Esophagus (tissue), 2 donors: ENCODE results near the gene IFRD2. TPM values are rescaled to one million over a fixed set of nuclear protein-coding genes. Genes with fewer than 3 reads are reported as not detected.
"Not testable (repeated sequence)": the region's sequence is repeated elsewhere in the genome, so short reads cannot be mapped to it uniquely, and the experiment has no call there.

ENCODE experiments used
- H3K27ac ChIP-seq, 2 donors: one replicate each; pipeline ENCODE4 v1.5.1; 2013; ENCODE audit warnings: low read depth in 2 of 2, mild to moderate bottlenecking in 2 of 2, inconsistent platforms in 1 of 2, low read length in 1 of 2, moderate library complexity in 1 of 2
- H3K27me3 ChIP-seq, 2 donors: one replicate each; pipeline ENCODE4 v1.6.1; 2013; ENCODE audit warnings: low read length in 2 of 2, control low read depth in 1 of 2, mild to moderate bottlenecking in 1 of 2; ENCODE audit not compliant: insufficient read depth in 2 of 2, control insufficient read depth in 1 of 2
- H3K36me3 ChIP-seq, 2 donors: one replicate each; pipeline ENCODE4 v1.6.1; 2013; ENCODE audit warnings: low read length in 1 of 2; ENCODE audit not compliant: control insufficient read depth in 2 of 2, insufficient read depth in 2 of 2
- H3K4me1 ChIP-seq, 2 donors: one replicate each; pipeline ENCODE4 v1.6.1; 2013; ENCODE audit warnings: low read length in 1 of 2; ENCODE audit not compliant: control insufficient read depth in 2 of 2, insufficient read depth in 2 of 2
- H3K4me3 ChIP-seq, 2 donors: one replicate each; pipeline ENCODE4 v1.5.1; 2013; ENCODE audit warnings: low read length in 2 of 2, mild to moderate bottlenecking in 2 of 2, low read depth in 1 of 2, moderate library complexity in 1 of 2
- H3K9me3 ChIP-seq, 2 donors: one replicate each; pipeline ENCODE4 v1.6.1; 2013; ENCODE audit warnings: mild to moderate bottlenecking in 2 of 2, low read depth in 1 of 2, low read length in 1 of 2, moderate library complexity in 1 of 2; ENCODE audit not compliant: control insufficient read depth in 2 of 2, insufficient read depth in 1 of 2
- WGBS, 2 donors: extraction: QIAGEN DNeasy Blood & Tissue Kit; methylation state at CpG; one replicate each; pipeline ENCODE4 v1.1.7; 2013; 5-methylcytosine and 5-hydroxymethylcytosine counted together
- polyA plus RNA-seq, 2 donors: library from polyadenylated mRNA; stranded (reverse); fragments of 200-250 nt; gene quantifications; one replicate each; pipeline ENCODE4 v1.2.3, GENCODE V29; 2013
- donor health status: healthy with polysubstance abuse.
- donor health status: Bipolar disorder and iron deficiency.

The IFRD2 gene
- polyA plus RNA-seq, 2 donors, result 65.6 to 69.5 TPM

GRCh38 chr3:50275141-50275995 is 16.9 kb downstream of the IFRD2 start:
- H3K4me1 ChIP-seq, result peaks cover 0 to 10% of the 10 kb centered on the region in 2 donors
- no peak overlapping the region for H3K4me3 ChIP-seq
- no peaks in the 10 kb centered on the region for H3K27me3 ChIP-seq
- WGBS, 2 donors, result 61% methylated on average over 50 to 65 of the region's 65 CpGs
- H3K27ac ChIP-seq, result no peak overlapping the region
- no peaks in the 10 kb centered on the region for H3K9me3 ChIP-seq
- peaks cover 0 to 3% of the 10 kb centered on the region in 2 donors for H3K36me3 ChIP-seq

DNA sequence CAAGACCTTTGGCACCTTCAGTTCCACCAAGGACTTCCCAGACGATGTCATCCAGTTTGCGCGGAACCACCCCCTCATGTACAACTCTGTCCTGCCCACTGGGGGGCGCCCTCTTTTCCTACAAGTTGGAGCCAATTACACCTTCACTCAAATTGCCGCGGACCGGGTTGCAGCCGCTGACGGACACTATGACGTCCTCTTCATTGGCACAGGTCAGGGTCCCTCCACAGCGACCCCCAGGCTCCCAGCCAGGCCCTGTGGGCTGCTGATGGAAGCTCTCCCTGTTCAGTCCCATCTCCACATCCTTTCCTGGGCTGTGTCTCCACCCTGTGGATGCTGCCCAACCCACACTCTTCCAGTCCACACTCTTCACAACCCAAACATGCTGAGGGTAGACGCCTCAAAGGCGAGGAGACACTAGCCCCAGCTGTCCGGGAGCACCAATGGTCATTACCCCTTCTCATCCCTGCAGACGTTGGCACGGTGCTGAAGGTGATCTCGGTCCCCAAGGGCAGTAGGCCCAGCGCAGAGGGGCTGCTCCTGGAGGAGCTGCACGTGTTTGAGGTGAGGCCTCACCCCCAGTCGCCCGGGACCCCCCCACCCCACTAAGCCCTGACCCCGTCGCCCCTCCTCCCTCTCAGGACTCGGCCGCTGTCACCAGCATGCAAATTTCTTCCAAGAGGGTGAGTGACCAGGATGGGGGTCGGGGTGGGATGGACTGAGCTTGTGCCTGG is 17.7 kb downstream of the IFRD2 start:
- Histone ChIP-seq H3K4me1 (peaks cover 4 to 14% of the 10 kb centered on the region in 2 donors), H3K4me3 (no peak overlapping the region), H3K9me3 (no peaks in the 10 kb centered on the region), H3K27ac (no peak overlapping the region), H3K27me3 (no peaks in the 10 kb centered on the region), H3K36me3 (peaks cover 0 to 3% of the 10 kb centered on the region in 2 donors)
- 36 to 38% methylated on average over 25 to 26 of the region's 26 CpGs for WGBS, 2 donors

DNA sequence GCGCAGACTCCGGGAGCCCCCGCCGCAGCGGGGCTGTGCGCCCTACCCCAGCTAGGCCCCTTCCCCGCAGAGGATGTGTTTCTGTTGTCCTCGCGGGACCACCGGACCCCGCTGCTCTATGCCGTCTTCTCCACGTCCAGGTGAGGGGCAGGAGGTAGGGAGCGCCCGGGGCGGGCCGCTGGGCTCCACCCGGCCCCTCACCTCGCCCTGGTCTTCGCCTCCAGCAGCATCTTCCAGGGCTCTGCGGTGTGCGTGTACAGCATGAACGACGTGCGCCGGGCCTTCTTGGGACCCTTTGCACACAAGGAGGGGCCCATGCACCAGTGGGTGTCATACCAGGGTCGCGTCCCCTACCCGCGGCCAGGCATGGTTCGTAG is 18.6 kb downstream of the IFRD2 start:
- no peak overlapping the region for H3K4me3 ChIP-seq
- peaks cover 9 to 22% of the 10 kb centered on the region in 2 donors for H3K4me1 ChIP-seq
- H3K27ac ChIP-seq, result no peak overlapping the region
- H3K27me3 ChIP-seq, result no peaks in the 10 kb centered on the region
- no peaks in the 10 kb centered on the region for H3K9me3 ChIP-seq
- 60 to 64% methylated on average over 31 of the region's 31 CpGs for WGBS, 2 donors
- H3K36me3 ChIP-seq, result peaks cover 0 to 3% of the 10 kb centered on the region in 2 donors

DNA sequence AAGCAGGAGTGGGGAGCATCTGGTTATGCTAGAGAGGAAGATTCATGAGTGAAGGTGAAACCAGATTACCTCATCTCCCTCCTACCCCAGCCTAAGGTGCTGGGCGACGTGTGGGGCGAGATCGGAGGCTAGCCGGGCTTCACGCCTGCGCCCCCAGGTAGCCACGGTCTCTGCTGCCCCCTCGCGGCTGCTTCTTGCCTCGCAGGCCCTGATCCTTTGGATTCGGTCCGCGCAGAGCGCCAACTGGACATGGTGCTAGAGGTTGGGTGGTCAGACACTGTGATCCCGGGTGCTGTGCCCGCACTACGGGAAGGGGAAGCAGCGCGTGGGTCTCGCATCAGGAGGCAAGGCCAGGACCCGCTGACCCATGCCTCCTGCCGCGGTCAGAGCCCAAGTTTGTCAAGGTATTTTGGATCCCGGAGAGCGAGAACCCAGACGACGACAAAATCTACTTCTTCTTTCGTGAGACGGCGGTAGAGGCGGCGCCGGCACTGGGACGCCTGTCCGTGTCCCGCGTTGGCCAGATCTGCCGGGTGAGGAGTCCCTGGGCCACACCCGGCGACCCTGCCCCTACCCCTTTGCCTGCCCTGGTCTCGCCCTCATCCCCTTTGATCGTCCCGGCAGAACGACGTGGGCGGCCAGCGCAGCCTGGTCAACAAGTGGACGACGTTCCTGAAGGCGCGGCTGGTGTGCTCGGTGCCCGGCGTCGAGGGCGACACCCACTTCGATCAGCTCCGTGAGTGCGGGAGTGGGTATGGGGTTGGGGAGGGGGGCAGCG is 19.1 kb downstream of the IFRD2 start:
- 7% methylated on average over 59 to 61 of the region's 61 CpGs for WGBS, 2 donors
- no peaks in the 10 kb centered on the region for H3K36me3 ChIP-seq
- peaks cover 9 to 28% of the 10 kb centered on the region in 2 donors for H3K4me1 ChIP-seq
- H3K27me3 ChIP-seq, result no peaks in the 10 kb centered on the region
- H3K27ac ChIP-seq, result peak overlapping the region in 1 of 2 donors; percentile 36
- no peaks in the 10 kb centered on the region for H3K9me3 ChIP-seq
- H3K4me3 ChIP-seq, result peak overlapping the region; percentile 30 to 34

DNA sequence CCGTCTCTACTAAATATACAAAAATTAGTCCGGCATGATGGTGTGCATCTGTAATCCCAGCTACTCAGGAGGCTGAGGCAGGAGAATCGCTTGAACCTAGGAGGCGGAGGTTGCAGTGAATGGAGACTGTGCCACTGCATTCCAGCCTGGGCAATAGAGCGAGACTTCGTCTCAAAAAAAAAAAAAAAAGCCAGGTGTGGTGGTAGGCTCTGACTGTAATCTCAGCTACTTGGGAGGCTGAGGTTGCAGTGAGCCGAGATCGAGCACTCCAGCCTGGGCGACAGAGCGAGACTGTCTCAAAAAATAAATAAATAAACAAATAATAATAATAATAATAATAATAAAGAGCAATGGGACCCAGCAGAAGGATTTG is 19.7 kb downstream of the IFRD2 start:
- H3K27ac ChIP-seq, H3K36me3 ChIP-seq, H3K27me3 ChIP-seq, H3K4me3 ChIP-seq, H3K9me3 ChIP-seq: not testable (repeated sequence)
- H3K4me1 ChIP-seq, result peaks cover 13 to 34% of the 10 kb centered on the region in 2 donors
- WGBS, 2 donors, result 54 to 63% methylated on average over 10 of the region's 10 CpGs

DNA sequence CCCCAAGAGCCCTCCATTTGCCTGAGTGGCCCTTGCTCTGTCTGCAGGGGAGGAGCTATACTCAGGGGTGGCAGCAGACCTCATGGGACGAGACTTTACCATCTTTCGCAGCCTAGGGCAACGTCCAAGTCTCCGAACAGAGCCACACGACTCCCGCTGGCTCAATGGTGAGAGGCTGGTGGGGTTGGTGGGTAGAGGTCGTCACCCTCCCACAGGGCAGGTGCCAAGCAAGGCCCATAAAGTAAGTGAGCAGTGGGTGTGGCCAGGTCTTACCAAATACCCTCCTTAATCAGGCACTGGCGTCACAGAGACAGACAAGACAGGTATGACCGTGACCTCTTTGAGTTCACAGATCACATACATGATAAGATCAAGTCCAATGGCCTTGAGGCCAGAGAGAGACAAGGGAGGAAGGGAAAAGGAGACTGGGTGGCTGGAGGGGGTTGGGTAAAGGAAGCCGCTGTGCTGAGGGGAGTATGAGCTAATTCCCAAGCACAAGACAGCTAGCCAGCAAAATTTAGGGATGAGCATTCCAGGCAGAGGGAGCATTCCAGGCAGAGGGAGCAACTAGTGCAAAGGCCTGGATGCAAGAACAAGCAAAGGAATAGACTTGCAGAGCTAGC is 20.8 kb downstream of the IFRD2 start:
- Histone ChIP-seq H3K4me1 (peaks cover 13 to 34% of the 10 kb centered on the region in 2 donors), H3K27me3 (no peaks in the 10 kb centered on the region), H3K9me3 (no peaks in the 10 kb centered on the region), H3K27ac (no peak overlapping the region), H3K36me3 (no peaks in the 10 kb centered on the region), H3K4me3 (no peak overlapping the region)
- WGBS, 2 donors, result 73 to 84% methylated on average over 10 of the region's 10 CpGs

DNA sequence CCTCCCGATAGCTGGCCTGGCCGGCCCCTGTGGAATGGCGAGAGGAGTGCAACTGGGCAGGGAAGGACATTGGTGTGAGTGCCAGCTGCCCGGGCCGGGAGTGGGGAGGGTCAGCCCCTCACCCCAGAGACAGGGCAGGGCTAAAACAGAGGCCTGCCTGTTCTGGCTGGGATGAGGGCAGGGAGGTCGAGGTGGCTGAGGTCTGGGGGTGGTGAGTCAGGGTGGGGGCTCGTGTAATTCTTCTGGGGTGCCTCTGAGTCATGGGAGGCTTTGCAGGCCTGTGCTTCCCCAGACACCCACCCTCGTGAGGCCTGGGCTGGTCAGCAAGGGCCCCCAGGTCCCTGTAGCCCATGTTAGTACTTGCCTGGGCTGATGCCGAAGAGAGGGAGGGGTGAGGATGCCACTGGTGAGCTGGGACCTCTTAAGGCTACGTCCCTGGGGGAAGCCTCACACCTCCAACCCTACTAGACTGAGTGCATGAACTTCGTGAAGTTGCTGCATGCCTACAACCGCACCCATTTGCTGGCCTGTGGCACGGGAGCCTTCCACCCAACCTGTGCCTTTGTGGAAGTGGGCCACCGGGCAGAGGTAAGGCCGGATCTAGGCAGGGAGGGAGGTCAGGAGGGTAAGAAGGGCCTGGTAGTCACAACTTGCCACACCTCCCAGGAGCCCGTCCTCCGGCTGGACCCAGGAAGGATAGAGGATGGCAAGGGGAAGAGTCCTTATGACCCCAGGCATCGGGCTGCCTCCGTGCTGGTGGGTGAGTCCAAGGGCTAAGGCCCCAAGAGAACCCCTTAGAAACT is 21.6 kb downstream of the IFRD2 start:
- Histone ChIP-seq H3K27ac (no peak overlapping the region), H3K4me1 (peaks cover 13 to 34% of the 10 kb centered on the region in 2 donors), H3K27me3 (no peaks in the 10 kb centered on the region), H3K4me3 (no peak overlapping the region), H3K36me3 (no peaks in the 10 kb centered on the region), H3K9me3 (no peaks in the 10 kb centered on the region)
- WGBS, 2 donors, result 74% methylated on average over 19 of the region's 19 CpGs

DNA sequence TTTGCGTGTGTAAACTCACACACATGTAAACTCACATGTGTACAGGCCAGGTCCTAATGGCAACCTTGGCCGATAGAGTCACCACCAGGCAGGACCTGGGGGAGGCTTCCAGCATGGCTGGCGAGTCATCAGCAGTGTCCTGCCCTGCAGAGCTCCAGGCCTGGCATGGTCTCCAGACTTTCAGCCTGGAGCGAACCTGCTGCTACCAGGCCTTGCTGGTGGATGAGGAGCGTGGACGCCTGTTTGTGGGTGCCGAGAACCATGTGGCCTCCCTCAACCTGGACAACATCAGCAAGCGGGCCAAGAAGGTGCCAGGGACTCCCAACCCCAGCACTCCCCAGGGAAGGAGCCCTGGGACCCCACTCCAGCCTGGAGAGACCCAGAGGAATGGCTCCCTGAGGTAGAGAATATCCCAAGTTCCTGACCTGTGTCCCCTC is 22.2 kb downstream of the IFRD2 start:
- no peaks in the 10 kb centered on the region for H3K27me3 ChIP-seq
- no peaks in the 10 kb centered on the region for H3K36me3 ChIP-seq
- peak overlapping the region in 1 of 2 donors; percentile 77 for H3K27ac ChIP-seq
- 67 to 77% methylated on average over 8 of the region's 8 CpGs for WGBS, 2 donors
- H3K4me3 ChIP-seq, result no peak overlapping the region
- no peaks in the 10 kb centered on the region for H3K9me3 ChIP-seq
- H3K4me1 ChIP-seq, result peaks cover 13 to 39% of the 10 kb centered on the region in 2 donors
